Fibroblast of mammary gland (primary cell): Measurements from ENCODE around the gene XKR7.

Source experiments
- DNase-seq: peaks from one replicate; pipeline ENCODE4 v3.0.0-alpha.2; 2010; ENCODE audit warnings: low read depth
- H3K4me3 ChIP-seq: 2 replicates; pipeline ENCODE4 v1.5.1; 2011; ENCODE audit warnings: low read depth, mild to moderate bottlenecking, low read length, moderate library complexity; ENCODE audit not compliant: control insufficient read depth
- CTCF ChIP-seq: conservative IDR thresholded peaks from 2 replicates; pipeline ENCODE4 v1.5.1; 2011; ENCODE audit warnings: low read depth, low read length, inconsistent platforms; ENCODE audit not compliant: control insufficient read depth, insufficient read depth

The XKR7 gene

GRCh38 chr20:31988430-31989015, 20.6 kb downstream of the XKR7 start:
- no peak overlapping the region for H3K4me3 ChIP-seq
- DNase-seq = no peak
- no peak for TF ChIP-seq CTCF

- TF ChIP-seq CTCF = no peak
- DNase-seq = no peak
- no peak overlapping the region for H3K4me3 ChIP-seq
These were observed 21.2 kb downstream of the XKR7 start for GRCh38 chr20:31989030-31989645.

GRCh38 chr20:31990641-31991338, 22.8 kb downstream of the XKR7 start:
- no peak for DNase-seq
- no peak for TF ChIP-seq CTCF

GRCh38 chr20:31991339-31991705, 23.4 kb downstream of the XKR7 start:
- no peak overlapping the region for H3K4me3 ChIP-seq
- TF ChIP-seq CTCF = no peak
- DNase-seq = no peak

More at GRCh38 chr20:31990641-31991338, 22.8 kb downstream of the XKR7 start:
- no peak overlapping the region for H3K4me3 ChIP-seq

GRCh38 chr20:31992086-31992485, 24.1 kb downstream of the XKR7 start:
- no peak for TF ChIP-seq CTCF
- no peak for DNase-seq
- H3K4me3 ChIP-seq = no peak overlapping the region

GRCh38 chr20:31996996-31997395, 29.0 kb downstream of the XKR7 start:
- H3K4me3 ChIP-seq = no peak overlapping the region
- TF ChIP-seq CTCF = no peak
- no peak for DNase-seq
